A673 (cell line): ENCODE results near the gene TRPC6.

Source experiments
- EZH2 ChIP-seq: fragments of 200-600 bp; sonication (generic); IDR thresholded peaks from 2 replicates; pipeline ENCODE4 v1.6.1; 2017; ENCODE audit warnings: borderline replicate concordance, low read depth, mild to moderate bottlenecking, mixed read lengths, antibody characterized with exemption, low read length; ENCODE audit not compliant: poor library complexity, severe bottlenecking
- TF ChIP-seq, protein P1 (sequence below): fragments of 300-800, 200-600 bp; sonication (generic); conservative IDR thresholded peaks from 2 replicates; pipeline ENCODE4 v1.5.1; 2017; ENCODE audit warnings: low read depth, mild to moderate bottlenecking, antibody characterized with exemption, low read length, moderate library complexity, mixed read lengths

DNA sequence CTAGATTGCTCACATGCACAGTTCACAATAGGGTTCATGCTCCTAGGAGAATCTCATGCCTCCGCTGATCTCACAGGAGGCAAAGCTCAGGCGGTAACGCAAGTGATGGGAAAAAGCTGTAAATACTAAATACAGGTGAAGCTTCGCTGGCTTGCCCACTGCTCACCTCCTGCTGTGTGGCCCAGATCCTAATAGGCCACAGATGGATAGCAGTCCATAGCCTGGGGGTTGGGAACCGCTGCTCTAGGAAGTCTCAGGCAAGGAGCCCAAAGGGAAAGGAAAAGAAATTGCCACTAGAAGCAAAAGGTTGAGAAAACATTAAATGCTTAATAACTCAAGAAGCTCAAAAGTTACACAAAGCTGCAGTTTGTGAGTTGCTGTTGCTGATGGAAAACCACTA is 3.2 kb upstream of the TRPC6 start:
- TF ChIP-seq, protein P1, sequence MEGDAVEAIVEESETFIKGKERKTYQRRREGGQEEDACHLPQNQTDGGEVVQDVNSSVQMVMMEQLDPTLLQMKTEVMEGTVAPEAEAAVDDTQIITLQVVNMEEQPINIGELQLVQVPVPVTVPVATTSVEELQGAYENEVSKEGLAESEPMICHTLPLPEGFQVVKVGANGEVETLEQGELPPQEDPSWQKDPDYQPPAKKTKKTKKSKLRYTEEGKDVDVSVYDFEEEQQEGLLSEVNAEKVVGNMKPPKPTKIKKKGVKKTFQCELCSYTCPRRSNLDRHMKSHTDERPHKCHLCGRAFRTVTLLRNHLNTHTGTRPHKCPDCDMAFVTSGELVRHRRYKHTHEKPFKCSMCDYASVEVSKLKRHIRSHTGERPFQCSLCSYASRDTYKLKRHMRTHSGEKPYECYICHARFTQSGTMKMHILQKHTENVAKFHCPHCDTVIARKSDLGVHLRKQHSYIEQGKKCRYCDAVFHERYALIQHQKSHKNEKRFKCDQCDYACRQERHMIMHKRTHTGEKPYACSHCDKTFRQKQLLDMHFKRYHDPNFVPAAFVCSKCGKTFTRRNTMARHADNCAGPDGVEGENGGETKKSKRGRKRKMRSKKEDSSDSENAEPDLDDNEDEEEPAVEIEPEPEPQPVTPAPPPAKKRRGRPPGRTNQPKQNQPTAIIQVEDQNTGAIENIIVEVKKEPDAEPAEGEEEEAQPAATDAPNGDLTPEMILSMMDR: no peak
- TF ChIP-seq EZH2: no peak
